ENCODE measurements around the gene CCDC112. TPM values are rescaled to one million over a fixed set of nuclear protein-coding genes. Genes with fewer than 3 reads are reported as not detected.

Gene CCDC112
- total and polyA plus RNA-seq, 2 experiments from 2014 or later: 18.1 to 48.2 TPM

- H3K27me3 ChIP-seq (ENCODE audit: insufficient read depth): no peaks in the 10 kb centered on the region
- no peak for TF ChIP-seq JUNB (IDR thresholded peaks at IDR 0.05; ENCODE audit: unreplicated experiment)
- no peak for TF ChIP-seq CREB1 (CRISPR knock-in tag; IDR thresholded peaks at IDR 0.05; ENCODE audit: low read depth)
- TF ChIP-seq ZNF114 (CRISPR knock-in tag; IDR thresholded peaks at IDR 0.05): no peak
- no peak for TF ChIP-seq NANOG (IDR thresholded peaks at IDR 0.05; ENCODE audit: borderline replicate concordance)
- no peak for TF ChIP-seq CTCF (conservative IDR thresholded peaks at IDR 0.05; ENCODE audit: low read depth in 2 of 2)
- no peak for TF ChIP-seq REST (IDR thresholded peaks at IDR 0.05; ENCODE audit: unreplicated experiment)
- Mint-ChIP-seq H3K27ac (peak overlapping the region; percentile 68; the same call in 1 of the 2 replicates), H3K4me1 (no peaks in the 10 kb centered on the region; the same call in 2 of the 3 replicates), H3K36me3 (ENCODE audit: low read depth) (peaks cover 6% of the 10 kb centered on the region; the same call in 2 of the 3 replicates), H3K27me3 (ENCODE audit: insufficient read depth, low read depth, poor library complexity) (no peaks in the 10 kb centered on the region), H3K9me3 (no peaks in the 10 kb centered on the region), H3K4me3 (no peak overlapping the region)
- peaks cover 12% of the 10 kb centered on the region; the same call in 1 of the 2 replicates for H3K36me3 ChIP-seq (ENCODE audit: insufficient read depth)
- H2AFZ ChIP-seq: no peak overlapping the region
- no peaks in the 10 kb centered on the region for H3K9me2 ChIP-seq (ENCODE audit: insufficient read depth)
- peaks cover 7% of the 10 kb centered on the region for H3K79me2 ChIP-seq (replicated peaks; ENCODE audit: insufficient read depth)
- no peak overlapping the region for H3K27ac ChIP-seq (ENCODE audit: low read depth)
- no peaks in the 10 kb centered on the region; the same call in 1 of the 2 replicates for H4K20me1 ChIP-seq (replicated peaks; ENCODE audit: insufficient read depth)
- no peak overlapping the region for H3K4me2 ChIP-seq
- H3F3A ChIP-seq (replicated peaks; ENCODE audit: low read depth): no peaks in the 10 kb centered on the region
- no peak for ATAC-seq
- H3K4me1 ChIP-seq (ENCODE audit: insufficient read depth): no peaks in the 10 kb centered on the region
- no peak overlapping the region for H3K4me3 ChIP-seq
- DNase-seq (ENCODE audit: low spot score): no peak
Measured at GRCh38 chr5:115241881-115242642, 54.4 kb downstream of the CCDC112 start.

GRCh38 chr5:115237066-115237465 is 59.4 kb downstream of the CCDC112 start:
- H3K4me1 ChIP-seq (ENCODE audit: insufficient read depth): no peaks in the 10 kb centered on the region
- no peaks in the 10 kb centered on the region; the same call in 1 of the 2 replicates for H4K20me1 ChIP-seq (replicated peaks; ENCODE audit: insufficient read depth)
- peaks cover 20% of the 10 kb centered on the region for H3K36me3 ChIP-seq (ENCODE audit: insufficient read depth)
- no peak overlapping the region for H3K27ac ChIP-seq (ENCODE audit: low read depth)
- H2AFZ ChIP-seq: no peak overlapping the region
- ATAC-seq: no peak
- Mint-ChIP-seq H3K36me3 (ENCODE audit: low read depth) (peaks cover 6% of the 10 kb centered on the region; the same call in 2 of the 3 replicates), H3K4me3 (no peak overlapping the region), H3K4me1 (no peaks in the 10 kb centered on the region; the same call in 2 of the 3 replicates), H3K9me3 (no peaks in the 10 kb centered on the region), H3K27me3 (ENCODE audit: insufficient read depth, low read depth, poor library complexity) (no peaks in the 10 kb centered on the region), H3K27ac (no peak overlapping the region)
- DNase-seq (ENCODE audit: low spot score): no peak
- H3K9me2 ChIP-seq (ENCODE audit: insufficient read depth): no peaks in the 10 kb centered on the region
- H3K4me2 ChIP-seq: no peak overlapping the region
- no peaks in the 10 kb centered on the region for H3F3A ChIP-seq (replicated peaks; ENCODE audit: low read depth)
- no peaks in the 10 kb centered on the region for H3K79me2 ChIP-seq (replicated peaks; ENCODE audit: insufficient read depth)
- H3K27me3 ChIP-seq (ENCODE audit: insufficient read depth): no peaks in the 10 kb centered on the region
- no peak overlapping the region for H3K4me3 ChIP-seq
- TF ChIP-seq ZNF462 (CRISPR knock-in tag; IDR thresholded peaks at IDR 0.05): no peak
- no peak for TF ChIP-seq STAT1 (IDR thresholded peaks at IDR 0.05; ENCODE audit: unreplicated experiment)
- TF ChIP-seq ZNF114 (CRISPR knock-in tag; IDR thresholded peaks at IDR 0.05): no peak
- TF ChIP-seq ZNF331 (CRISPR knock-in tag; IDR thresholded peaks at IDR 0.05; ENCODE audit: low read depth): no peak

All from GM23338 (cell line).